GM10266 (cell line): ENCODE data around the gene FRS3.

ENCODE experiments used
- DNase-seq: peaks from one replicate; pipeline ENCODE4 v3.0.0; 2012; ENCODE audit errors: extremely low spot score
- CTCF ChIP-seq: IDR thresholded peaks from 2 replicates; pipeline ENCODE4 v1.5.1; 2012; ENCODE audit warnings: mild to moderate bottlenecking, low read depth; ENCODE audit not compliant: control insufficient read depth, insufficient read depth; ENCODE audit errors: missing control alignments

Gene FRS3

GRCh38 chr6:41805830-41806774 lies 26.4 kb upstream of the FRS3 start:
- no peak for TF ChIP-seq CTCF
- no peak for DNase-seq

DNA sequence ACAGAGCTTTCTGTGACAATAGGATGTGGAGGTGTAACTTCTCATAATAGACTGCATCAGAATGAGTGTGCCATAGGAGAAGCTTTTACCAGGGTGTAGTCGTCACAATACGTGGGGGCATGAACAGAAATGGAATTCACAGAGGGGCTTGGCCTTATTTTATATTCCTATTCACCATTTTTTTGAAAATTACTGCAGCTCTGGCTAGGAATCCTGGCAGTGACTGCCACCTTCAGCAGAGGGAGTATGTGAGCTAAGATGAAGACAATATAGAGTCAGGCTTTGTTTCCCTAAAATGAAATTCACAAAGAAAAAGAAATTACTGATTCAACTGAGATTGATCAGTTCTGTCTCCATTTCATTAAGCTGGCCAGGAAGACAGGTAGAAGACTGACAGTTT lies 21.7 kb upstream of the FRS3 start:
- no peak for DNase-seq
- peak; percentile 53 for TF ChIP-seq CTCF

DNA sequence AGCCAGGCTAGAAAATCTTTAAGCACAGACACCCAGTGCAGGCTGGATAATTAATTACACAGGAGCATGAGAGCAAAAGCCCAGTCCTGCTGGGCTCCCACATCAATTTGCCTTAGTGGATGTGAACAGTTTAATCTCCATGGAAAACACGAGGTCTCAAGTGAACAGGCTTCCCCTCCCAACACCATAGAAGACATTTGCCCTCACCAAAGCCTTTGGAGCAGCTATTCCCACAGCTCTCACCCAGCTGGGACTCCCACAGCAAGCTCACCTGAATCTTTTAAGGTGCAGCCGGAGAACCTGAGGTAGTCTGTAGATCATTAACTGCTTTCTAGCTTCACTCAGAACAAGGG lies 19.8 kb upstream of the FRS3 start:
- no peak for TF ChIP-seq CTCF
- no peak for DNase-seq

DNA sequence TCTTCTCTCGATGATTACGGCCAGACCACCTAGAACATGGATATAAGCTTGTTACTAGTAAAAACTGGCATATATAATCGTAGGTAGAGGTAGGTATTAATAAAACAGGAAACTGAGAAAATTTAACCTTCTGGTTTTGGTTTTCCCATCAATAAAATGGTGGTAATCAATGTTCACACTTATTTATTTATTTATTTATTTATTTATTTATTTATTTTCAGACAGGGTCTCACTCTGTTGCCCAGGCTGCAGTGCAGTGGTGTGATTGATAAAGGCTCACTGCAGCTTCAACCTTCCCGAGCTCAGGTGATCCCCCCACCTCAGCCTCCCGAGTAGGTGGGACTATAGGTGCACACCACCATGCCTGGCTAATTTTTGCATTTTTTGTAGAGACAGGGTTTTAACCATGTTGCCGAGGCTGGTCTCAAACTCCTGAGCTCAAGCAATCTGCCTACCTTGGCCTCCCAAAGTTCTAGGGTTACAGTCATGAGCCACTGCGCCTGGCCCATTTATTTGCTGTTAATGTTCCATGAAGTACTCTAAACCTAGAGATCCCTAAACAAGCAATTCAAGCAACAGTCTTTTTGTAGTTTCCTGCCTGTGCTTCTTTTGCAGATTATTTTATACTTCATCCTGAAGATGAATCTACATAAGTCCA lies 19.3 kb upstream of the FRS3 start:
- no peak for DNase-seq
- no peak for TF ChIP-seq CTCF

DNA sequence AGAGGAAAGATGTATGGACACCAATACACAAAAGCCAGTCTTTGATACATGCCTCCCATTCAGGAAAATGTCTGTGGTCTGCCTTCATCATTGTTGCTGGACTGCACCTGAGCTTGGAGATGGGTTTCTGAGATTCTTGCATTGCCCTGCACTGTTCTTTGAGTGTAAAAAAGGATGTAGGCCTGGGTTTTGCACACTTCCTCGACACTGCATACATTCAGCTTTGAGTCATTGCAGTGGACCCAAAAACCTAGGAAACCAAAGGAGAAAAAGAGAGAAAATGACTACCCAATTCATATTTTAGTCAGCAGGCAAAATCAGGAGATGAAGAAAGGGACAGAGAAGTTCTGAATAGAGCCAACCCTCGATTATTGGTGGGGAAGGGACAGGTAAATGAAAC lies 16.8 kb upstream of the FRS3 start:
- no peak for TF ChIP-seq CTCF
- no peak for DNase-seq

DNA sequence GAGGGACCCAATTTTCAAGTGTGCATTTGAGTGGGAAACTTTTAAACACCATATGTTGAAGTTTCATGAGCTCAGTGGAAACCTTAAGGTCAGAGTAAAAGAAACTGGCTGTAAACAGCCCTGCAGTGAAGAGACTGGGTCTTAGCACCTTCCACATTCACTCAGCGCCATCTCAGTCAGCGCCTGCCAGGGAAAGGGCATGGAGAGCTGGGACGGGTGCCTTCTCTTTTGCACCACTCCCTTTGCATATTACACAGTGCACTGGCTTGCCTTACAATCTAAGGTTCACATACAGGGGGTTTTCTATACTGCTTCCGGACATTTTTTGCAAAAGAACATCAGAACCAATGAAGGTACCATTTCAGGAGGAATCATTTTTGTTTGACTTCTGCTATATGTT lies 12.3 kb upstream of the FRS3 start:
- TF ChIP-seq CTCF: no peak
- no peak for DNase-seq

GRCh38 chr6:41791305-41791704 lies 11.6 kb upstream of the FRS3 start:
- DNase-seq: no peak
- TF ChIP-seq CTCF: no peak
